HepG2 (cell line): Measurements from ENCODE around the gene NOB1. TPM values are rescaled to one million over a fixed set of nuclear protein-coding genes. Genes with fewer than 3 reads are reported as not detected.
A peak's percentile ranks its signal among the peaks of the same experiment; 100 is the strongest.

Experiments used
- GZF1 ChIP-seq: sonication (generic); formaldehyde crosslinking; IDR thresholded peaks from 2 replicates; pipeline ENCODE4 v1.5.1; 2020; ENCODE audit warnings: mild to moderate bottlenecking, missing genetic modification reagents
- LRRFIP1 ChIP-seq: sonication (generic); formaldehyde crosslinking; conservative IDR thresholded peaks from 2 replicates; pipeline ENCODE4 v1.4.0; 2020; ENCODE audit warnings: missing genetic modification reagents
- MXD1 ChIP-seq: sonication (generic); formaldehyde crosslinking; IDR thresholded peaks from 2 replicates; pipeline ENCODE4 v1.4.0; 2020; ENCODE audit warnings: mild to moderate bottlenecking, missing genetic modification reagents
- NFIB ChIP-seq: sonication (generic); formaldehyde crosslinking; IDR thresholded peaks from 2 replicates; pipeline ENCODE4 v1.9.0; 2021; ENCODE audit warnings: missing genetic modification reagents, mild to moderate bottlenecking, borderline replicate concordance
- NFRKB ChIP-seq: fragments of 450-650 bp; IDR thresholded peaks from 2 replicates; pipeline ENCODE4 v1.6.1; 2017
- REXO4 ChIP-seq: sonication (generic); formaldehyde crosslinking; IDR thresholded peaks from 2 replicates; pipeline ENCODE4 v1.8.0; 2022; ENCODE audit warnings: missing genetic modification reagents, mild to moderate bottlenecking, borderline replicate concordance
- ZBTB8A ChIP-seq: sonication (generic); formaldehyde crosslinking; IDR thresholded peaks from 2 replicates; pipeline ENCODE4 v1.4.0; 2020; ENCODE audit warnings: mild to moderate bottlenecking, low read depth, missing genetic modification reagents, borderline replicate concordance
- ZNF18 ChIP-seq: sonication (generic); formaldehyde crosslinking; IDR thresholded peaks from 2 replicates; pipeline ENCODE4 v1.8.0; 2022; ENCODE audit warnings: mild to moderate bottlenecking, missing genetic modification reagents; ENCODE audit not compliant: insufficient replicate concordance
- ZNF274 ChIP-seq: sonication (generic); formaldehyde crosslinking; IDR thresholded peaks from 2 replicates; pipeline ENCODE4 v1.5.1; 2020; ENCODE audit warnings: mild to moderate bottlenecking, missing genetic modification reagents
- ZNF362 ChIP-seq: sonication (generic); formaldehyde crosslinking; IDR thresholded peaks from 2 replicates; pipeline ENCODE4 v1.4.0; 2020; ENCODE audit warnings: missing genetic modification reagents, mild to moderate bottlenecking, borderline replicate concordance
- ZNF580 ChIP-seq: IDR thresholded peaks from 2 replicates; pipeline ENCODE4 v1.6.1; 2016; ENCODE audit warnings: low read depth, borderline replicate concordance
- ZNF589 ChIP-seq: sonication (generic); formaldehyde crosslinking; conservative IDR thresholded peaks from 2 replicates; pipeline ENCODE4 v1.8.0; 2022; ENCODE audit warnings: mild to moderate bottlenecking, moderate library complexity, missing genetic modification reagents
- ZNF607 ChIP-seq: sonication (generic); formaldehyde crosslinking; IDR thresholded peaks from 2 replicates; pipeline ENCODE4 v1.5.1; 2020; ENCODE audit warnings: missing genetic modification reagents, mild to moderate bottlenecking, borderline replicate concordance
- ZNF687 ChIP-seq: sonication (generic); formaldehyde crosslinking; IDR thresholded peaks from 2 replicates; pipeline ENCODE4 v1.5.1; 2020; ENCODE audit warnings: mild to moderate bottlenecking, missing genetic modification reagents, moderate library complexity
- ZNF709 ChIP-seq: sonication (generic); formaldehyde crosslinking; IDR thresholded peaks from 2 replicates; pipeline ENCODE4 v1.5.0; 2020; ENCODE audit warnings: mild to moderate bottlenecking, missing genetic modification reagents
- ZNF746 ChIP-seq: sonication (generic); formaldehyde crosslinking; IDR thresholded peaks from 2 replicates; pipeline ENCODE4 v1.8.0; 2022; ENCODE audit warnings: mild to moderate bottlenecking, missing genetic modification reagents
- polyA plus RNA-seq, 8 experiments: library from polyadenylated mRNA; depleted of rRNA in 3 of 8; stranded (reverse) in 7 of 8; unstranded in 1 of 8; fragments of >200 nt; fragmentation: Illumina TruSeq in 4 of 8; extraction: Trizol in 4 of 8; gene quantifications; 2 replicates each; pipeline versions ENCODE4 v1.2.1 to v1.2.3, GENCODE V29; 2011 to 2016; ENCODE audit warnings: low read depth in 4 of 8, missing spikeins in 1 of 8, mixed read lengths in 1 of 8; ENCODE audit not compliant: insufficient read depth in 1 of 8
- total RNA-seq, 5 experiments: library from RNA; depleted of rRNA; stranded (reverse); fragments of >200 nt; fragmentation: Illumina TruSeq; extraction: Trizol; gene quantifications; 2 replicates each; pipeline ENCODE4 v1.2.3, GENCODE V29; 2016; ENCODE audit warnings: low read depth in 1 of 5

The NOB1 gene
- total and polyA plus RNA-seq, 2 of the 13 experiments (the other 11 are each of a cell fraction or from before 2014, with no cell fraction given) = 47.1 to 162 TPM

- TF ChIP-seq GZF1 (CRISPR knock-in tag) (peak; percentile 83; the same call in 1 of the 2 replicates), ZNF18 (peak; percentile 44), ZNF607 (peak; percentile 87; the same call in 1 of the 2 replicates), ZNF362 (CRISPR knock-in tag) (peak; percentile 66; the same call in 1 of the 2 replicates), NFRKB (no peak), ZNF274 (CRISPR knock-in tag) (peak; percentile 98), MXD1 (peak; percentile 99), ZNF580 (CRISPR knock-in tag) (peak; percentile 80; the same call in 1 of the 2 replicates), NFIB (CRISPR knock-in tag) (0 out of 2 replicates have a peak, but pooled peaks have one; percentile 37), ZNF687 (CRISPR knock-in tag) (peak; percentile 100), ZNF589 (CRISPR knock-in tag) (peak; percentile 91), REXO4 (peak; percentile 71; the same call in 1 of the 2 replicates), ZNF746 (CRISPR knock-in tag) (0 out of 2 replicates have a peak, but pooled peaks have one; percentile 33), ZNF709 (CRISPR knock-in tag) (no peak; the same call in 1 of the 2 replicates), ZBTB8A (CRISPR knock-in tag) (peak; percentile 78; the same call in 1 of the 2 replicates), LRRFIP1 (CRISPR knock-in tag) (no peak)
Measured at GRCh38 chr16:69754469-69755310, at the start of gene NOB1 (continued).
